RWPE2 (cell line): Measurements from ENCODE around the gene DLGAP4.
A peak's percentile ranks its signal among the peaks of the same experiment; 100 is the strongest.

Source experiments
- ATAC-seq: fragments of 200-7000 bp; cut with Tn5 transposase; 3 replicates; pipeline ENCODE4 v1.9.1; 2021; ENCODE audit warnings: low read depth
- DNase-seq: peaks from one replicate; pipeline ENCODE4 v3.0.0-alpha.2; 2020; ENCODE audit warnings: low spot score
- H3K27ac ChIP-seq: fragments of 450-650 bp; 2 replicates; pipeline ENCODE4 v1.5.1; 2017; ENCODE audit warnings: mild to moderate bottlenecking; ENCODE audit not compliant: poor library complexity, severe bottlenecking
- H3K27me3 ChIP-seq: fragments of 250-450 bp; sonication (Bioruptor Pico); 2 replicates; pipeline ENCODE4 v1.5.1; 2021; ENCODE audit warnings: mild to moderate bottlenecking, moderate library complexity; ENCODE audit not compliant: insufficient read depth, poor library complexity, severe bottlenecking
- H3K36me3 ChIP-seq: fragments of 250-450 bp; sonication (Bioruptor Pico); 2 replicates; pipeline ENCODE4 v1.5.1; 2020; ENCODE audit warnings: low read depth, mild to moderate bottlenecking, moderate library complexity
- H3K4me1 ChIP-seq: fragments of 250-450 bp; sonication (Bioruptor Pico); 2 replicates; pipeline ENCODE4 v1.5.1; 2021; ENCODE audit warnings: mild to moderate bottlenecking, moderate library complexity; ENCODE audit not compliant: insufficient read depth, poor library complexity, severe bottlenecking
- H3K4me3 ChIP-seq: fragments of 250-450 bp; sonication (Bioruptor Pico); 2 replicates; pipeline ENCODE4 v1.5.1; 2021; ENCODE audit warnings: mild to moderate bottlenecking, moderate library complexity; ENCODE audit not compliant: severe bottlenecking
- H3K9me3 ChIP-seq: fragments of 250-450 bp; sonication (Bioruptor Pico); 2 replicates; pipeline ENCODE4 v1.5.1; 2021; ENCODE audit warnings: mild to moderate bottlenecking, moderate library complexity; ENCODE audit not compliant: severe bottlenecking
- TF ChIP-seq, protein P1 (sequence below): fragments of 450-650 bp; IDR thresholded peaks from one replicate; pipeline ENCODE4 v1.5.1; 2017; ENCODE audit warnings: mild to moderate bottlenecking, moderate library complexity; ENCODE audit not compliant: poor library complexity, severe bottlenecking

The DLGAP4 gene

DNA sequence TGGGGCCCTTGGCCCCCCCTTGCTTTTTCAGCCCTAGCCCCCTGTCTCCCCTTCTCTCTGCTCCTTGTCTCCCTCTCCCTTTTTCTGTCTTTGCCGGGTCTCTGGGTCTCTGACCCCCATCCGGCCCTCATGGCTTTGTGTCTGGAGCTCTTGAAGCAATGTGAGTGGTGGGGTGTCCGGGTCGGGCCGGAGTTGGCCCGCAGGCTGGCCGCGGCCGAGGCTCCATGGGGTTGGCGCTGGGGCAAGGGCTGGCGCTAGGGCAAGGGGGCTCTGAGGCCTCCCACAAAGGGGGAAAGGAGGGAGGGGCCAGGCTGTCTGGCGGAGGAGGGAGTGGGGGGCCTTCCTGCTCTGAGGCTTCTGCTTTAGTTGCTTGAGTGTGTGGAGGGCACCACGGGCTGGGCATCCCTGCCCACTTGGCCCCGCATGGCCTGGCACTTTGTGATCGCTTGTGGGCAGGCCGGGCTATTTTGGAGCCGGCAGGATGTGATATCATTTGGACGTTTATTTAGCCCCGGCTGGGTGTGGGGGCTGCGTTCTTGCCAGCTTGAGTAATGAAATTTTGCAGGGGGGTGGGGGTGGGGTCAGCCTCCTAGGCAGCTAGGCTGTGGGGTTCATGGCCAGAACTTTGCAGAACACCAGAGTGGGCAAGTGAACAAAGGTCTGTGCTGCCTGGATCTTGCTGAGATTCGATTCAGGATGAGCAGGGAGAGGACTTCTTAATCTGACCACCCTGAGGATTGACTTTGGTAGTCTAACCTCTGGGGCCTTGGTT is 156.5 kb downstream of the DLGAP4 start:
- TF ChIP-seq, protein P1, sequence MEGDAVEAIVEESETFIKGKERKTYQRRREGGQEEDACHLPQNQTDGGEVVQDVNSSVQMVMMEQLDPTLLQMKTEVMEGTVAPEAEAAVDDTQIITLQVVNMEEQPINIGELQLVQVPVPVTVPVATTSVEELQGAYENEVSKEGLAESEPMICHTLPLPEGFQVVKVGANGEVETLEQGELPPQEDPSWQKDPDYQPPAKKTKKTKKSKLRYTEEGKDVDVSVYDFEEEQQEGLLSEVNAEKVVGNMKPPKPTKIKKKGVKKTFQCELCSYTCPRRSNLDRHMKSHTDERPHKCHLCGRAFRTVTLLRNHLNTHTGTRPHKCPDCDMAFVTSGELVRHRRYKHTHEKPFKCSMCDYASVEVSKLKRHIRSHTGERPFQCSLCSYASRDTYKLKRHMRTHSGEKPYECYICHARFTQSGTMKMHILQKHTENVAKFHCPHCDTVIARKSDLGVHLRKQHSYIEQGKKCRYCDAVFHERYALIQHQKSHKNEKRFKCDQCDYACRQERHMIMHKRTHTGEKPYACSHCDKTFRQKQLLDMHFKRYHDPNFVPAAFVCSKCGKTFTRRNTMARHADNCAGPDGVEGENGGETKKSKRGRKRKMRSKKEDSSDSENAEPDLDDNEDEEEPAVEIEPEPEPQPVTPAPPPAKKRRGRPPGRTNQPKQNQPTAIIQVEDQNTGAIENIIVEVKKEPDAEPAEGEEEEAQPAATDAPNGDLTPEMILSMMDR: no peak
- Histone ChIP-seq H3K4me1 (peaks cover 50% of the 10 kb centered on the region), H3K4me3 (peak overlapping the region; percentile 73), H3K9me3 (no peaks in the 10 kb centered on the region), H3K27ac (peak overlapping the region; percentile 80), H3K27me3 (no peaks in the 10 kb centered on the region), H3K36me3 (peaks cover 19% of the 10 kb centered on the region)
- peak; percentile 22; the same call in 2 of the 3 replicates for ATAC-seq
- peak; percentile 88 for DNase-seq

DNA sequence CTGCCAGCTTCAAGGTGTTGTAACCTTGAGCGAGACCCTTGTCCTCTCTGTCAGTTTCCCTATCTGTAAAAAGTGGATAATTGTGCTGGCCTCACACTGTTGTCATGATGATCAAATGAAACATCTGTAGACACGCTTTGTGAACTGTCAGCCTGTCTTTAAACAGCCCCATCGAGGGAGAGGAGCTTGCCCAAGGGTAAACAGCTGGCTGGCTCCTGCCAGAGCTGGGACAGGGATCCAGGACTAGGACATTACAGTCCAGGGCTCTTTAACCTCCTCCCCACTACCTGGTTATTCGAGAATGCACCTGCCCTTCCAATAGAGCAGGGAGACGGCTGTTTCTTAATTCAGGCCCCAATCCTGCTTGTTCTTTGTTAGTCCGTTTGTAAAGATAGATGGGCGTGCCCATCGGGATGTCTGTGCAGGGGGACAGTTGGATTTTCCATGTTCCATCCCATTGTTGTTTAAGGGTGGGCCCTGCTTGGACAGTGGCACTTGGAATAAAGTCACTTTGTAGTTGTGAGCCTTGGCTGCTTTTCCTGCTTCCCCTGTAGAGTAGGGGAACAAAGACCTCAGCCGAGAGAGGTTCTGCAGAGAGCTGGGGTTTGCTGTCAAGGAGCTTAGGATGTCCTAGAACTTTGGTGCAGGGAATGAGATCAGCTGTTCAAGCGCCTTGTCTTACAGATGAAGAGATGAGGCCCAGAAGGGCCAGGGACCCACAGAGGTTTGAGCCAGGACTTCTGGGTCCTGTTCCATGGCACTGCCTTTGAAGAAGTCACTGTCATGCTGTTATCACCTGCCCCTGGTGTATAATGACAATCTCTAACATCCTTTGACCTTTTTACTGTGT is 157.3 kb downstream of the DLGAP4 start:
- Histone ChIP-seq H3K27me3 (no peaks in the 10 kb centered on the region), H3K4me3 (peak overlapping the region; percentile 73), H3K4me1 (peaks cover 53% of the 10 kb centered on the region), H3K9me3 (no peaks in the 10 kb centered on the region), H3K27ac (peak overlapping the region; percentile 80), H3K36me3 (peaks cover 20% of the 10 kb centered on the region)
- DNase-seq: no peak
- TF ChIP-seq, protein P1: no peak
- no peak for ATAC-seq

GRCh38 chr20:36465109-36466080 is 159.3 kb downstream of the DLGAP4 start:
- TF ChIP-seq, protein P1: peak; percentile 22
- ATAC-seq (peak; percentile 62), DNase-seq (peak; percentile 88)
- H3K36me3 ChIP-seq: peaks cover 27% of the 10 kb centered on the region
- peak overlapping the region; percentile 80 for H3K27ac ChIP-seq
- H3K4me3 ChIP-seq: no peak overlapping the region
- no peaks in the 10 kb centered on the region for H3K9me3 ChIP-seq
- H3K4me1 ChIP-seq: peaks cover 53% of the 10 kb centered on the region
- H3K27me3 ChIP-seq: no peaks in the 10 kb centered on the region

DNA sequence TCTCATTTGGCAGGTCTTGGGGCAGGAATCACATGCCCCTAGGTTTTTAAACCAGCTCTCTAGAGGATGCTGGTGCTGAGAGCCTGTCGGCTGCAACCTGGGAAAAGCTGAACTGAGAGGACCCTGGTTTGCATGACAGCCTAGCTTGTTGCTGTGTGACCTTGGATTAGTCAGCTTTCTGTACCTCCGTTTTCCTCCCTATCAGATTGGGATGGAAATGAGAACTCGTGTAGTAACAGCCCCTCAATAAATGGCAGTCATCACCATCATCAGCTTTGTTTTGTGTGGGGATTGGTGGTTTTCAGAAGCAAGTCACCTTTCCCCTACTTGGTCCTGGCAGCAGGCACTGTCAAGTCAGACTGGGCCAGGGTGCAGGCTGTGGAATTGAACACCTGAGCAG is 159.9 kb downstream of the DLGAP4 start:
- ATAC-seq (no peak), DNase-seq (no peak)
- Histone ChIP-seq H3K27me3 (no peaks in the 10 kb centered on the region), H3K4me1 (peaks cover 48% of the 10 kb centered on the region), H3K9me3 (no peaks in the 10 kb centered on the region), H3K36me3 (peaks cover 32% of the 10 kb centered on the region), H3K27ac (peak overlapping the region; percentile 80), H3K4me3 (no peak overlapping the region)
- TF ChIP-seq, protein P1: no peak
